ENCODE data around the gene SMPD2.
"Not testable (repeated sequence)": the region's sequence is repeated elsewhere in the genome, so short reads cannot be mapped to it uniquely, and the experiment has no call there.

Gene SMPD2

GRCh38 chr6:109460161-109460829 is 19.8 kb downstream of the SMPD2 start:
- Histone ChIP-seq H3K9ac (ENCODE audit: low read length) (no peak overlapping the region), H3K79me1 (ENCODE audit: low read length) (no peaks in the 10 kb centered on the region), H3K4me3 (ENCODE audit: low read length) (no peak overlapping the region), H3K4me1 (ENCODE audit: control insufficient read depth, low read depth, low read length) (no peaks in the 10 kb centered on the region), H3K27ac (ENCODE audit: low read depth, low read length) (no peak overlapping the region), H3K56ac (ENCODE audit: low read length) (no peak overlapping the region), H2AK5ac (ENCODE audit: low read length) (no peak overlapping the region), H2BK15ac (replicated peaks; ENCODE audit: low read depth) (no peak overlapping the region), H2BK120ac (ENCODE audit: low read depth, low read length) (no peak overlapping the region), H2BK5ac (ENCODE audit: low read length) (no peak overlapping the region), H3K18ac (ENCODE audit: low read length) (no peak overlapping the region), H4K5ac (ENCODE audit: low read length) (no peak overlapping the region), H3K79me2 (ENCODE audit: control insufficient read depth, insufficient read depth, low read length) (no peaks in the 10 kb centered on the region), H4K8ac (ENCODE audit: low read depth, low read length) (no peak overlapping the region), H3K4ac (ENCODE audit: low read depth, low read length) (no peak overlapping the region), H3K36me3 (ENCODE audit: control insufficient read depth, insufficient read depth, low read length) (peaks cover 3% of the 10 kb centered on the region), H3K23ac (ENCODE audit: low read length) (no peak overlapping the region), H3K27me3 (ENCODE audit: insufficient read depth, low read length, poor library complexity) (no peaks in the 10 kb centered on the region), H3K4me2 (ENCODE audit: low read length) (no peak overlapping the region)
- WGBS (ENCODE audit: extremely low coverage, insufficient coverage, low lambda C conversion rate): no CpG with 5 or more reads among the region's 3 CpGs
- DNase-seq: no peak

GRCh38 chr6:109461205-109461604 is 20.7 kb downstream of the SMPD2 start:
- DNase-seq; H3K36me3 ChIP-seq (ENCODE audit: control insufficient read depth, insufficient read depth, low read length): not testable (repeated sequence)

GRCh38 chr6:109461733-109462526 is 21.4 kb downstream of the SMPD2 start:
- no peak overlapping the region for H3K27ac ChIP-seq (ENCODE audit: low read depth, low read length)
- no peak overlapping the region for H4K5ac ChIP-seq (ENCODE audit: low read length)
- H3K79me2 ChIP-seq (ENCODE audit: control insufficient read depth, insufficient read depth, low read length): no peaks in the 10 kb centered on the region
- DNase-seq: no peak
- H2BK15ac ChIP-seq (replicated peaks; ENCODE audit: low read depth): no peak overlapping the region
- no peaks in the 10 kb centered on the region for H3K4me1 ChIP-seq (ENCODE audit: control insufficient read depth, low read depth, low read length)
- H3K27me3 ChIP-seq (ENCODE audit: insufficient read depth, low read length, poor library complexity): no peaks in the 10 kb centered on the region
- no peak overlapping the region for H3K4ac ChIP-seq (ENCODE audit: low read depth, low read length)
- no peak overlapping the region for H3K18ac ChIP-seq (ENCODE audit: low read length)
- peaks cover 11% of the 10 kb centered on the region for H3K36me3 ChIP-seq (ENCODE audit: control insufficient read depth, insufficient read depth, low read length)
- no peak overlapping the region for H3K23ac ChIP-seq (ENCODE audit: low read length)
- H4K8ac ChIP-seq (ENCODE audit: low read depth, low read length): no peak overlapping the region
- no CpG with 5 or more reads among the region's 1 CpG for WGBS (ENCODE audit: extremely low coverage, insufficient coverage, low lambda C conversion rate)
- H3K4me2 ChIP-seq (ENCODE audit: low read length): no peak overlapping the region
- no peak overlapping the region for H2BK5ac ChIP-seq (ENCODE audit: low read length)
- no peak overlapping the region for H3K56ac ChIP-seq (ENCODE audit: low read length)
- H2AK5ac ChIP-seq (ENCODE audit: low read length): no peak overlapping the region
- peaks cover 4% of the 10 kb centered on the region for H3K79me1 ChIP-seq (ENCODE audit: low read length)
- no peak overlapping the region for H3K4me3 ChIP-seq (ENCODE audit: low read length)
- H3K9ac ChIP-seq (ENCODE audit: low read length): no peak overlapping the region
- no peak overlapping the region for H2BK120ac ChIP-seq (ENCODE audit: low read depth, low read length)

More at GRCh38 chr6:109461205-109461604, 20.7 kb downstream of the SMPD2 start:
- H3K23ac ChIP-seq (ENCODE audit: low read length); H3K9ac ChIP-seq (ENCODE audit: low read length); H2AK5ac ChIP-seq (ENCODE audit: low read length); H3K79me1 ChIP-seq (ENCODE audit: low read length); H2BK15ac ChIP-seq (replicated peaks; ENCODE audit: low read depth); H2BK5ac ChIP-seq (ENCODE audit: low read length); H3K27me3 ChIP-seq (ENCODE audit: insufficient read depth, low read length, poor library complexity); H4K5ac ChIP-seq (ENCODE audit: low read length); H2BK120ac ChIP-seq (ENCODE audit: low read depth, low read length); H3K4me2 ChIP-seq (ENCODE audit: low read length); H3K79me2 ChIP-seq (ENCODE audit: control insufficient read depth, insufficient read depth, low read length); H3K18ac ChIP-seq (ENCODE audit: low read length); H3K4ac ChIP-seq (ENCODE audit: low read depth, low read length); H3K56ac ChIP-seq (ENCODE audit: low read length); H4K8ac ChIP-seq (ENCODE audit: low read depth, low read length); H3K4me1 ChIP-seq (ENCODE audit: control insufficient read depth, low read depth, low read length); H3K4me3 ChIP-seq (ENCODE audit: low read length); H3K27ac ChIP-seq (ENCODE audit: low read depth, low read length): not testable (repeated sequence)
- WGBS (ENCODE audit: extremely low coverage, insufficient coverage, low lambda C conversion rate): no CpG with 5 or more reads among the region's 1 CpG

- H3K36me3 ChIP-seq (ENCODE audit: control insufficient read depth, insufficient read depth, low read length): peaks cover 17% of the 10 kb centered on the region
- no peak overlapping the region for H3K18ac ChIP-seq (ENCODE audit: low read length)
- H2BK5ac ChIP-seq (ENCODE audit: low read length): no peak overlapping the region
- H3K27me3 ChIP-seq (ENCODE audit: insufficient read depth, low read length, poor library complexity): no peaks in the 10 kb centered on the region
- no peak overlapping the region for H3K4me2 ChIP-seq (ENCODE audit: low read length)
- H3K56ac ChIP-seq (ENCODE audit: low read length): no peak overlapping the region
- no peak overlapping the region for H3K27ac ChIP-seq (ENCODE audit: low read depth, low read length)
- no CpG with 5 or more reads among the region's 7 CpGs for WGBS (ENCODE audit: extremely low coverage, insufficient coverage, low lambda C conversion rate)
- H2BK15ac ChIP-seq (replicated peaks; ENCODE audit: low read depth): no peak overlapping the region
- H3K4me3 ChIP-seq (ENCODE audit: low read length): no peak overlapping the region
- H4K5ac ChIP-seq (ENCODE audit: low read length): no peak overlapping the region
- no peak overlapping the region for H2BK120ac ChIP-seq (ENCODE audit: low read depth, low read length)
- no peak overlapping the region for H3K4ac ChIP-seq (ENCODE audit: low read depth, low read length)
- peaks cover 9% of the 10 kb centered on the region for H3K79me1 ChIP-seq (ENCODE audit: low read length)
- H3K23ac ChIP-seq (ENCODE audit: low read length): no peak overlapping the region
- no peaks in the 10 kb centered on the region for H3K4me1 ChIP-seq (ENCODE audit: control insufficient read depth, low read depth, low read length)
- H4K8ac ChIP-seq (ENCODE audit: low read depth, low read length): no peak overlapping the region
- H2AK5ac ChIP-seq (ENCODE audit: low read length): no peak overlapping the region
- DNase-seq: no peak
- no peaks in the 10 kb centered on the region for H3K79me2 ChIP-seq (ENCODE audit: control insufficient read depth, insufficient read depth, low read length)
- no peak overlapping the region for H3K9ac ChIP-seq (ENCODE audit: low read length)
Observed at GRCh38 chr6:109465772-109466171, 25.2 kb downstream of the SMPD2 start.

GRCh38 chr6:109466212-109466923 is 25.8 kb downstream of the SMPD2 start:
- H3K4me3 ChIP-seq (ENCODE audit: low read length): no peak overlapping the region
- H3K4me2 ChIP-seq (ENCODE audit: low read length): no peak overlapping the region
- no peak overlapping the region for H3K4ac ChIP-seq (ENCODE audit: low read depth, low read length)
- H3K79me2 ChIP-seq (ENCODE audit: control insufficient read depth, insufficient read depth, low read length): no peaks in the 10 kb centered on the region
- peaks cover 21% of the 10 kb centered on the region for H3K36me3 ChIP-seq (ENCODE audit: control insufficient read depth, insufficient read depth, low read length)
- no CpG with 5 or more reads among the region's 7 CpGs for WGBS (ENCODE audit: extremely low coverage, insufficient coverage, low lambda C conversion rate)
- H2BK120ac ChIP-seq (ENCODE audit: low read depth, low read length): no peak overlapping the region
- H3K56ac ChIP-seq (ENCODE audit: low read length): no peak overlapping the region
- peaks cover 9% of the 10 kb centered on the region for H3K79me1 ChIP-seq (ENCODE audit: low read length)
- H2AK5ac ChIP-seq (ENCODE audit: low read length): no peak overlapping the region
- no peak overlapping the region for H4K8ac ChIP-seq (ENCODE audit: low read depth, low read length)
- no peak for DNase-seq
- no peak overlapping the region for H3K18ac ChIP-seq (ENCODE audit: low read length)
- no peak overlapping the region for H3K9ac ChIP-seq (ENCODE audit: low read length)
- no peak overlapping the region for H4K5ac ChIP-seq (ENCODE audit: low read length)
- no peaks in the 10 kb centered on the region for H3K4me1 ChIP-seq (ENCODE audit: control insufficient read depth, low read depth, low read length)
- H2BK15ac ChIP-seq (replicated peaks; ENCODE audit: low read depth): no peak overlapping the region
- no peak overlapping the region for H2BK5ac ChIP-seq (ENCODE audit: low read length)
- H3K23ac ChIP-seq (ENCODE audit: low read length): no peak overlapping the region
- H3K27ac ChIP-seq (ENCODE audit: low read depth, low read length): no peak overlapping the region
- H3K27me3 ChIP-seq (ENCODE audit: insufficient read depth, low read length, poor library complexity): no peaks in the 10 kb centered on the region
